Upper lobe of right lung (tissue), 1 donor: ENCODE data around the gene TENM4. TPM values are rescaled to one million over a fixed set of nuclear protein-coding genes. Genes with fewer than 3 reads are reported as not detected.

Experiments
- ATAC-seq: fragments of 200-7000 bp; cut with Tn5 transposase; one replicate; pipeline ENCODE4 v1.9.1; 2020; ENCODE audit warnings: mild to moderate bottlenecking, moderate library complexity
- DNase-seq: peaks from one replicate; pipeline ENCODE4 v3.0.0-alpha.2; 2020
- H3K27ac ChIP-seq: fragments of 200-600 bp; one replicate; pipeline ENCODE4 v1.8.0; 2022
- H3K27me3 ChIP-seq: fragments of 200-600 bp; one replicate; pipeline ENCODE4 v1.8.0; 2022; ENCODE audit warnings: mild to moderate bottlenecking
- H3K36me3 ChIP-seq: fragments of 200-600 bp; one replicate; pipeline ENCODE4 v1.8.0; 2022
- H3K4me1 ChIP-seq: fragments of 200-600 bp; one replicate; pipeline ENCODE4 v1.8.0; 2022
- H3K4me3 ChIP-seq: fragments of 200-600 bp; one replicate; pipeline ENCODE4 v1.8.0; 2022; ENCODE audit warnings: mild to moderate bottlenecking
- H3K9me3 ChIP-seq: fragments of 200-600 bp; one replicate; pipeline ENCODE4 v1.8.0; 2022
- CTCF ChIP-seq: fragments of 200-600 bp; IDR thresholded peaks from one replicate; pipeline ENCODE4 v1.8.0; 2022; ENCODE audit warnings: antibody characterized with exemption
- intact Hi-C: fragments of 100-400 bp; cut with DNase I; formaldehyde crosslinking; loops from one replicate; pipeline ENCODE4 v1.11.0; 2022
- total RNA-seq: library from RNA; stranded (reverse); fragmentation: NEBNext Ultra II Directional; extraction: Animal tissue kit (Norgen Biotek cat#: 25700); gene quantifications from one replicate; pipeline ENCODE4 v1.2.1, GENCODE V29; 2021
- donor health status: DM: no; HTN: yes; CAD: no; lungs with severe emphysema.

Gene TENM4
- total RNA-seq, 1 donor from 2014 or later: 4.3 TPM

GRCh38 chr11:78961937-78962701, 478.7 kb downstream of the TENM4 start:
- ATAC-seq: peak; percentile 26
- Histone ChIP-seq H3K4me3 (no peak overlapping the region), H3K4me1 (no peaks in the 10 kb centered on the region), H3K27ac (no peak overlapping the region), H3K36me3 (no peaks in the 10 kb centered on the region), H3K27me3 (no peaks in the 10 kb centered on the region), H3K9me3 (no peaks in the 10 kb centered on the region)
- no peak for DNase-seq
- intact Hi-C loops: no loop called here
- no peak for TF ChIP-seq CTCF

GRCh38 chr11:78961247-78961646, 479.6 kb downstream of the TENM4 start:
- Histone ChIP-seq H3K9me3 (no peaks in the 10 kb centered on the region), H3K27me3 (no peaks in the 10 kb centered on the region), H3K36me3 (no peaks in the 10 kb centered on the region), H3K4me3 (no peak overlapping the region), H3K4me1 (no peaks in the 10 kb centered on the region), H3K27ac (no peak overlapping the region)
- peak; percentile 50 for TF ChIP-seq CTCF
- intact Hi-C loops: no loop called here
- DNase-seq: no peak
- peak; percentile 95 for ATAC-seq

GRCh38 chr11:78958444-78958843, 482.4 kb downstream of the TENM4 start:
- DNase-seq: no peak
- H3K4me1 ChIP-seq: no peaks in the 10 kb centered on the region
- H3K9me3 ChIP-seq: no peaks in the 10 kb centered on the region
- intact Hi-C loops: no loop called here
- TF ChIP-seq CTCF: no peak
- no peak overlapping the region for H3K27ac ChIP-seq
- no peaks in the 10 kb centered on the region for H3K27me3 ChIP-seq
- H3K4me3 ChIP-seq: no peak overlapping the region
- H3K36me3 ChIP-seq: no peaks in the 10 kb centered on the region
- ATAC-seq: no peak

GRCh38 chr11:78957476-78958245, 483.2 kb downstream of the TENM4 start:
- ATAC-seq (no peak), DNase-seq (no peak)
- TF ChIP-seq CTCF: no peak
- Histone ChIP-seq H3K27me3 (no peaks in the 10 kb centered on the region), H3K27ac (no peak overlapping the region), H3K9me3 (no peaks in the 10 kb centered on the region), H3K4me1 (no peaks in the 10 kb centered on the region), H3K4me3 (no peak overlapping the region), H3K36me3 (no peaks in the 10 kb centered on the region)
- intact Hi-C loops: no loop called here

GRCh38 chr11:78954696-78955095, 486.1 kb downstream of the TENM4 start:
- intact Hi-C loops: no loop called here

More at GRCh38 chr11:78954696-78955095, 486.1 kb downstream of the TENM4 start:
- Histone ChIP-seq H3K36me3 (no peaks in the 10 kb centered on the region), H3K4me1 (no peaks in the 10 kb centered on the region), H3K4me3 (no peak overlapping the region), H3K9me3 (no peaks in the 10 kb centered on the region), H3K27me3 (no peaks in the 10 kb centered on the region), H3K27ac (no peak overlapping the region)
- ATAC-seq: no peak
- TF ChIP-seq CTCF: no peak
- no peak for DNase-seq
